B cell (primary cell): Measurements from ENCODE around the gene FOXI1. TPM values are rescaled to one million over a fixed set of nuclear protein-coding genes. Genes with fewer than 3 reads are reported as not detected.

Experiments
- ATAC-seq: fragments of 200-7000 bp; cut with Tn5 transposase; one replicate; pipeline ENCODE4 v1.10.0; 2021; ENCODE audit warnings: low read depth, mild to moderate bottlenecking, moderate number of reproducible peaks, moderate library complexity
- CTCF ChIA-PET: fragments of 350-600 bp; sonication (Branson Sonifier 250); formaldehyde crosslinking; loops from one replicate; lab custom pipeline; 2021; ENCODE audit warnings: antibody characterized with exemption, inconsistent platforms; lab: Charles Lee
- POLR2A ChIA-PET: fragments of 350-600 bp; sonication (Branson Sonifier 250); formaldehyde crosslinking; loops from one replicate; lab custom pipeline; 2021; ENCODE audit warnings: antibody characterized with exemption; lab: Charles Lee
- DNase-seq: peaks from one replicate; pipeline ENCODE4 v3.0.0; 2013
- H2AFZ ChIP-seq: 2 replicates; pipeline ENCODE4 v1.6.1; 2012; ENCODE audit warnings: mild to moderate bottlenecking, low read depth, low read length; ENCODE audit not compliant: insufficient read depth, poor library complexity, severe bottlenecking
- H3K27ac ChIP-seq, 2 donors: 1 replicate in 1 of 2; 2 replicates in 1 of 2; pipeline ENCODE4 v1.5.1; 2012 to 2013; ENCODE audit warnings: low read length in 2 of 2, mild to moderate bottlenecking in 2 of 2, moderate library complexity in 1 of 2
- H3K27me3 ChIP-seq, 4 experiments: fragments of 200-600 bp in 1 of 4; sonication (generic) in 1 of 4; replicated peaks in 1 of 4; 1 replicate in 2 of 4; 2 replicates in 2 of 4; pipeline versions ENCODE4 v1.6.1 to v1.7.0; 2013 to 2016; ENCODE audit warnings: low read length in 3 of 4, mild to moderate bottlenecking in 2 of 4, mixed read lengths in 1 of 4, moderate library complexity in 1 of 4; ENCODE audit not compliant: insufficient read depth in 4 of 4, control insufficient read depth in 3 of 4; ENCODE audit errors: control extremely low read depth in 1 of 4
- H3K36me3 ChIP-seq, 2 experiments: replicated peaks in 1 of 2; 1 replicate in 1 of 2; 2 replicates in 1 of 2; pipeline versions ENCODE4 v1.6.1 to v1.7.1; 2013; ENCODE audit warnings: low read length in 1 of 2; ENCODE audit not compliant: insufficient read depth in 2 of 2, control insufficient read depth in 1 of 2; ENCODE audit errors: control extremely low read depth in 1 of 2, extremely low read depth in 1 of 2
- H3K4me1 ChIP-seq, 2 donors: fragments of 200-600 bp in 1 of 2; sonication (generic) in 1 of 2; 1 replicate in 1 of 2; 2 replicates in 1 of 2; pipeline versions ENCODE4 v1.5.1 to v1.6.1; 2013 to 2017; ENCODE audit warnings: low read length in 2 of 2; ENCODE audit not compliant: control insufficient read depth in 2 of 2, insufficient read depth in 2 of 2
- H3K4me2 ChIP-seq: replicated peaks from 2 replicates; pipeline ENCODE3; 2012; ENCODE audit warnings: mild to moderate bottlenecking, low read depth, low read length; ENCODE audit not compliant: poor library complexity, severe bottlenecking
- H3K4me3 ChIP-seq, 5 experiments: fragments of 200-600 bp in 1 of 5; sonication (generic) in 1 of 5; 1 replicate in 3 of 5; 2 replicates in 2 of 5; pipeline versions ENCODE4 v1.5.1 to v1.7.0; 2011 to 2016; ENCODE audit warnings: low read length in 4 of 5, mild to moderate bottlenecking in 4 of 5, low read depth in 2 of 5, control low read depth in 1 of 5, moderate library complexity in 1 of 5; ENCODE audit not compliant: insufficient read depth in 1 of 5; ENCODE audit errors: control extremely low read depth in 1 of 5, extremely low read depth in 1 of 5
- H3K79me2 ChIP-seq: fragments of 200-600 bp; sonication (generic); one replicate; pipeline ENCODE4 v1.6.0; 2016; ENCODE audit warnings: low read length; ENCODE audit not compliant: control insufficient read depth, insufficient read depth
- H3K9ac ChIP-seq: fragments of 200-600 bp; sonication (generic); 2 replicates; pipeline ENCODE4 v1.6.1; 2017; ENCODE audit warnings: mild to moderate bottlenecking, low read length, moderate library complexity
- H3K9me3 ChIP-seq, 3 donors: one replicate each; pipeline versions ENCODE4 v1.6.1 to v1.7.1; 2013; ENCODE audit warnings: low read length in 2 of 3; ENCODE audit not compliant: control insufficient read depth in 2 of 3, insufficient read depth in 1 of 3; ENCODE audit errors: control extremely low read depth in 1 of 3
- H4K20me1 ChIP-seq: 2 replicates; pipeline ENCODE4 v1.6.0; 2012; ENCODE audit warnings: mild to moderate bottlenecking, low read length; ENCODE audit not compliant: insufficient read depth, control insufficient read depth, poor library complexity, severe bottlenecking
- H3K27ac Mint-ChIP-seq: one replicate; pipeline ENCODE4 v1.8.0; 2021; ENCODE audit warnings: mixed read lengths
- H3K27me3 Mint-ChIP-seq: one replicate; pipeline ENCODE4 v1.8.0; 2021; ENCODE audit warnings: mixed read lengths
- H3K4me1 Mint-ChIP-seq: one replicate; pipeline ENCODE4 v1.8.0; 2021; ENCODE audit warnings: mixed read lengths
- H3K4me3 Mint-ChIP-seq: one replicate; pipeline ENCODE4 v1.8.0; 2021; ENCODE audit warnings: mixed read lengths
- H3K9me3 Mint-ChIP-seq: one replicate; pipeline ENCODE4 v1.8.0; 2022; ENCODE audit warnings: mixed read lengths; ENCODE audit not compliant: insufficient read depth
- CTCF ChIP-seq: fragments of 200-600 bp; IDR thresholded peaks from one replicate; pipeline ENCODE4 v1.8.0; 2022; ENCODE audit warnings: antibody characterized with exemption, mild to moderate bottlenecking
- EZH2 ChIP-seq: IDR thresholded peaks from 2 replicates; pipeline ENCODE4 v1.6.1; 2012; ENCODE audit warnings: borderline replicate concordance, low read depth, mild to moderate bottlenecking, moderate library complexity, low read length; ENCODE audit not compliant: insufficient read depth, poor library complexity, severe bottlenecking
- WGBS: methylation state at CpG from one replicate; pipeline ENCODE4 v1.1.5; 2013; ENCODE audit warnings: missing lambda C conversion rate; ENCODE audit not compliant: insufficient coverage; 5-methylcytosine and 5-hydroxymethylcytosine counted together
- intact Hi-C: fragments of 100-400 bp; cut with micrococcal nuclease; formaldehyde crosslinking; loops from one replicate; pipeline ENCODE4 v1.10.0; 2022
- polyA plus RNA-seq: library from polyadenylated mRNA; depleted of rRNA; stranded (reverse); fragments of >200 nt; gene quantifications from 2 replicates; pipeline ENCODE4 v1.2.3, GENCODE V29; 2012
- total RNA-seq, 2 donors: library from RNA; stranded (reverse); fragments of 120-200 nt in 1 of 2; gene quantifications; 1 replicate in 1 of 2; 2 replicates in 1 of 2; pipeline versions ENCODE4 v1.2.3 to v1.2.4, GENCODE V29; 2013 to 2022

The FOXI1 gene
- total and polyA plus RNA-seq, 2 donors (not counting 1 experiment from before 2014, with no cell fraction given) = not detected

GRCh38 chr5:170104299-170104698, 1.4 kb upstream of the FOXI1 start:
- Histone ChIP-seq H3K79me2 (no peaks in the 10 kb centered on the region), H3K27me3 (peaks cover 0 to 4% (median 1%) of the 10 kb centered on the region in 4 experiments), H3K9me3 (peaks cover 0 to 5% (median 0%) of the 10 kb centered on the region in 3 donors), H4K20me1 (no peaks in the 10 kb centered on the region), H3K4me2 (no peak overlapping the region), H3K4me3 (no peak overlapping the region), H2AFZ (no peak overlapping the region), H3K27ac (no peak overlapping the region), H3K36me3 (no peaks in the 10 kb centered on the region), H3K4me1 (no peaks in the 10 kb centered on the region), H3K9ac (no peak overlapping the region)
- Mint-ChIP-seq H3K27me3 (peaks cover 10% of the 10 kb centered on the region), H3K27ac (no peak overlapping the region), H3K4me1 (no peaks in the 10 kb centered on the region), H3K4me3 (no peak overlapping the region), H3K9me3 (no peaks in the 10 kb centered on the region)
- DNase-seq = no peak
- POLR2A ChIA-PET = no interaction called here
- 89% methylated on average over 3 of the region's 6 CpGs for WGBS
- intact Hi-C loops = loop anchor here (5.0 kb wide), 2 partner anchors 103 to 163 kb away; no protein-coding TSS in a partner anchor
- CTCF ChIA-PET = no interaction called here
- ATAC-seq = no peak
- TF ChIP-seq CTCF = no peak
- no peak for TF ChIP-seq EZH2

- H3K9me3 ChIP-seq = peaks cover 0 to 5% (median 0%) of the 10 kb centered on the region in 3 donors
- ChIA-PET POLR2A (no interaction called here), CTCF (no interaction called here)
- H3K4me1 Mint-ChIP-seq = no peaks in the 10 kb centered on the region
- no peak for TF ChIP-seq EZH2
- TF ChIP-seq CTCF = no peak
- no peaks in the 10 kb centered on the region for H3K79me2 ChIP-seq
- H4K20me1 ChIP-seq = no peaks in the 10 kb centered on the region
- H3K4me1 ChIP-seq = no peaks in the 10 kb centered on the region
- H2AFZ ChIP-seq = no peak overlapping the region
- H3K27ac Mint-ChIP-seq = no peak overlapping the region
- H3K27me3 Mint-ChIP-seq = peaks cover 10% of the 10 kb centered on the region
- H3K4me2 ChIP-seq = no peak overlapping the region
- H3K27me3 ChIP-seq = peaks cover 0 to 4% (median 1%) of the 10 kb centered on the region in 4 experiments
- H3K9me3 Mint-ChIP-seq = no peaks in the 10 kb centered on the region
- H3K27ac ChIP-seq = no peak overlapping the region
- no peak overlapping the region for H3K4me3 ChIP-seq
- H3K9ac ChIP-seq = no peak overlapping the region
- DNase-seq (no peak), ATAC-seq (no peak)
- intact Hi-C loops = loop anchor here (5.0 kb wide), 2 partner anchors 103 to 163 kb away; no protein-coding TSS in a partner anchor
- H3K36me3 ChIP-seq = no peaks in the 10 kb centered on the region
- no peak overlapping the region for H3K4me3 Mint-ChIP-seq
- WGBS = 92% methylated on average over 9 of the region's 26 CpGs
These were observed 987 bp upstream of the FOXI1 start for GRCh38 chr5:170104710-170105109.
